SU-DHL-6 (cell line): ENCODE measurements around the gene LPGAT1.

Experiments used
- CTCF ChIP-seq: fragments of 200-600 bp; sonication (generic); IDR thresholded peaks from one replicate; pipeline ENCODE4 v1.5.1; 2017; ENCODE audit warnings: antibody characterized with exemption, mild to moderate bottlenecking, low read length, moderate library complexity; ENCODE audit not compliant: insufficient read depth, poor library complexity, severe bottlenecking
- EZH2phosphoT487 ChIP-seq: fragments of 200-600 bp; sonication (generic), shearing (Covaris generic); conservative IDR thresholded peaks from 2 replicates; pipeline ENCODE4 v1.6.1; 2018; ENCODE audit warnings: mild to moderate bottlenecking, antibody characterized with exemption, low read length, moderate library complexity, mixed read lengths

GRCh38 chr1:211729238-211729637 is 101.3 kb downstream of the LPGAT1 start:
- TF ChIP-seq CTCF (no peak), EZH2phosphoT487 (no peak)
